ENCODE results near the gene PAXIP1.

PAXIP1 gene

GRCh38 chr7:154917808-154918160 lies 85.1 kb downstream of the PAXIP1 start:
- in situ Hi-C loops (cut with HindIII; ENCODE audit: low sequenced_read_pairs) = no loop called here
- H3K4me3 ChIP-seq (ENCODE audit: low read depth, low read length) = no peak overlapping the region
- DNase-seq (ENCODE audit: low read depth, low spot score) = no peak
- TF ChIP-seq, protein P1, sequence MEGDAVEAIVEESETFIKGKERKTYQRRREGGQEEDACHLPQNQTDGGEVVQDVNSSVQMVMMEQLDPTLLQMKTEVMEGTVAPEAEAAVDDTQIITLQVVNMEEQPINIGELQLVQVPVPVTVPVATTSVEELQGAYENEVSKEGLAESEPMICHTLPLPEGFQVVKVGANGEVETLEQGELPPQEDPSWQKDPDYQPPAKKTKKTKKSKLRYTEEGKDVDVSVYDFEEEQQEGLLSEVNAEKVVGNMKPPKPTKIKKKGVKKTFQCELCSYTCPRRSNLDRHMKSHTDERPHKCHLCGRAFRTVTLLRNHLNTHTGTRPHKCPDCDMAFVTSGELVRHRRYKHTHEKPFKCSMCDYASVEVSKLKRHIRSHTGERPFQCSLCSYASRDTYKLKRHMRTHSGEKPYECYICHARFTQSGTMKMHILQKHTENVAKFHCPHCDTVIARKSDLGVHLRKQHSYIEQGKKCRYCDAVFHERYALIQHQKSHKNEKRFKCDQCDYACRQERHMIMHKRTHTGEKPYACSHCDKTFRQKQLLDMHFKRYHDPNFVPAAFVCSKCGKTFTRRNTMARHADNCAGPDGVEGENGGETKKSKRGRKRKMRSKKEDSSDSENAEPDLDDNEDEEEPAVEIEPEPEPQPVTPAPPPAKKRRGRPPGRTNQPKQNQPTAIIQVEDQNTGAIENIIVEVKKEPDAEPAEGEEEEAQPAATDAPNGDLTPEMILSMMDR (IDR thresholded peaks at IDR 0.05; ENCODE audit: low read depth, low read length) = no peak

GRCh38 chr7:154916856-154917807 lies 85.8 kb downstream of the PAXIP1 start:
- in situ Hi-C loops (cut with HindIII; ENCODE audit: low sequenced_read_pairs) = no loop called here
- TF ChIP-seq, protein P1 (IDR thresholded peaks at IDR 0.05; ENCODE audit: low read depth, low read length) = no peak
- H3K4me3 ChIP-seq (ENCODE audit: low read depth, low read length) = no peak overlapping the region
- no peak for DNase-seq (ENCODE audit: low read depth, low spot score)

GRCh38 chr7:154916381-154916780 lies 86.5 kb downstream of the PAXIP1 start:
- in situ Hi-C loops (cut with HindIII; ENCODE audit: low sequenced_read_pairs) = no loop called here
- TF ChIP-seq, protein P1 (IDR thresholded peaks at IDR 0.05; ENCODE audit: low read depth, low read length) = no peak
- DNase-seq (ENCODE audit: low read depth, low spot score) = no peak
- H3K4me3 ChIP-seq (ENCODE audit: low read depth, low read length) = no peak overlapping the region

DNA sequence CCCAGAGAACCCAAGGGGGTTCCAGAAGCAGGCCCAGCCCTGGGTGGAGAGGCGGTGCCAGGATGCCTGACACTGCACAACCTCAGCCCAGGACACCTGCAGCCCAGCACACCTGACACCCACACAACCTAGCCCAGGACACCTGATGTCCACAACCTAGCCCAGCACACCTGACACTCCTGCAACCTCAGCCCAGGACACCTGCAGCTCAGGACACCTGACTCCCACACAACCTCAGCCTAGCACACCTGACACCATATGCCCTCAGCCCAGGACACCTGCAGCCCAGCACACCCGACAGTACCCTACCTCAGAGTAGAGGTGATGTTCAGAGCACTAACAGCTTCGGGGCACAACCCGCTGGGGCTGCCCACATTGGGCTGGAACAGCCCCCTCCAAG lies 87.3 kb downstream of the PAXIP1 start:
- TF ChIP-seq, protein P1 (IDR thresholded peaks at IDR 0.05; ENCODE audit: low read depth, low read length) = no peak
- DNase-seq (ENCODE audit: low read depth, low spot score) = no peak
- in situ Hi-C loops (cut with HindIII; ENCODE audit: low sequenced_read_pairs) = no loop called here
- H3K4me3 ChIP-seq (ENCODE audit: low read depth, low read length) = no peak overlapping the region

GRCh38 chr7:154914996-154915380 lies 87.9 kb downstream of the PAXIP1 start:
- TF ChIP-seq, protein P1 (IDR thresholded peaks at IDR 0.05; ENCODE audit: low read depth, low read length) = no peak
- in situ Hi-C loops (cut with HindIII; ENCODE audit: low sequenced_read_pairs) = no loop called here
- no peak for DNase-seq (ENCODE audit: low read depth, low spot score)
- no peak overlapping the region for H3K4me3 ChIP-seq (ENCODE audit: low read depth, low read length)

DNA sequence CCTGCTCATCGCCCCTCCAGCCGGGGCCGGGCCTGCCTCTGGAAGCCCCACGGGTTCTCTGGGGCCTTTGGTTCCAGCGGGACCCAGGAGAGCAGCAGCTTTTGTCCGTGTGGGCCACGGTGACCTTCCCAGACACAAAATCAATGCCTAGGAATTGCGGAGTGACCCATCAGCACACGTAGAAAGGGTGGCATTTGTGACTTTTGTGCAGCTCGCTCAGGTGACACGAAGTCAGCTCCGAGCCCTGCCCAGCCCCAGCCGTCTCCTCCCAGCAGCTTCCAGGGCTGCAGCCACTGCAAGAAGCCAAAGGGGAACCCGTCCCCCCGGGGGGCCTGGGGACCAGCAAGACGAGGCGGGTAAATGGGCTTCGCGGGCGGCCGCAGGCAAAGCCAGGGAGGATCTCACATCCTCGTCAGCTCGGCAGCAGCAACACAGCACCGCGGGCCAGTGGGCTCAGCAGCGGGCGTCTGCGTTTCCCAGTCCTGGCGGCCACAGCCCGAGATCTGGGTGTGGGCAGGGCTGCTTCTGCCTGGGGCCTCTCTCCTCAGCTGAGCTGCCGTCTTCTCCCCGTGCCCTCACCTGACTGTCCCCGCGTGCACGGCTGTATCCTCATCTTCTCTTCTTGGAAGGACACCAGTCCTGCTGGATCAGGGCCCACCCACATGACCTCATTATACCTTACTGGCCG lies 88.5 kb downstream of the PAXIP1 start:
- TF ChIP-seq, protein P1 (IDR thresholded peaks at IDR 0.05; ENCODE audit: low read depth, low read length) = no peak
- no peak overlapping the region for H3K4me3 ChIP-seq (ENCODE audit: low read depth, low read length)
- no peak for DNase-seq (ENCODE audit: low read depth, low spot score)
- in situ Hi-C loops (cut with HindIII; ENCODE audit: low sequenced_read_pairs) = no loop called here

Data from astrocyte of the spinal cord (primary cell).